ENCODE data around the gene GATA5. TPM values are rescaled to one million over a fixed set of nuclear protein-coding genes. Genes with fewer than 3 reads are reported as not detected.

GATA5 gene
- total and polyA plus RNA-seq, 10 of the 15 experiments (the other 5 are each of a cell fraction or from before 2014, with no cell fraction given) = not detected

DNA sequence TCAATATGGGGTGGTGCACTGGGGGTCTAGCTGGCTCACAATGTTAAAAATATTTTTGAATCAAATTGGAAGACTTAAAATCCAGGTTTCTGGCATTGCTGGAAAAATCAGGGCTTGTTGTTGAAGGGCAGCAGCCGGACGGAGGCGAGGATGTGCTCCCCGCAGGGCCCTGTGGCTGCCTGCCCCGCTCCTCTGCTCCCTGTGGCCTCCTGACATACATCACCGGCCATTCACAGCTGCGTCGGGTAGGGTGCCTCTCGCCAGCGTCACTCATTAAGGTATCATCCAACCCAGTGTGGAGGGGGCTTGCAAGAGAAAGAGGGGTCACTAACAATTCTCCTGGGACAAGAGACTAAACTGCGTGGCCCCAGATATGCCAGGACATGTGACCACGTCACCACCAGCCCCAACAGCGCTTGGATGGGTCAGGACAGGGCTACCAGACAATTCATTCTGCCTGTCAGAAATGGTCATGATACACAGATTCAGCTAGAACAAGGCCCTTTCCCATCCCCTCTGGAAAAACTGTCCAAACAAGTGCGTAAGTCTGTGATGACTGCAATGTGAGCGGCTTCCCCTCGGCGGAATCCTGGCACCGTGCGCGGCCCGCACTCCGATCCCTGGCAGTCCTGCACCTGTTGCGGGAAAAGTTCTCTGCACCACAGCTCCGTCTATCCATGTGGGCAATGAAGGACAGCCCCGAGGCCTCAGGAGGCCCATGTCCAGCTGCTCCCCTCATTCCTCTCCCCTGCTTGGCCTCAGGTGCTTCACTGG lies 12.0 kb downstream of the GATA5 start:
- WGBS (ENCODE audit: insufficient coverage, insufficient replicate concordance, low lambda C conversion rate, missing lambda C conversion rate) = 46% methylated on average over 25 of the region's 25 CpGs
- FAIRE-seq (no peak), ATAC-seq (no peak), DNase-seq (ENCODE audit: low read depth, low spot score) (no peak)
- Histone ChIP-seq H3K9ac (ENCODE audit: control insufficient read depth, insufficient read depth, low read length) (no peak overlapping the region), H3K79me2 (ENCODE audit: control insufficient read depth, insufficient read depth, low read length) (no peaks in the 10 kb centered on the region), H3K9me3 (replicated peaks; ENCODE audit: control insufficient read depth, insufficient read depth, low read length) (no peaks in the 10 kb centered on the region), H2AFZ (ENCODE audit: control insufficient read depth, low read depth, low read length) (no peak overlapping the region), H3K4me3 (no peak overlapping the region), H3K27ac (ENCODE audit: control insufficient read depth, insufficient read depth) (no peak overlapping the region), H3K4me2 (ENCODE audit: control insufficient read depth, insufficient read depth) (no peak overlapping the region), H3K36me3 (ENCODE audit: control insufficient read depth in 2 of 2, insufficient read depth in 2 of 2, low read length in 1 of 2) (no peaks in the 10 kb centered on the region), H4K20me1 (ENCODE audit: control insufficient read depth, insufficient read depth) (no peaks in the 10 kb centered on the region), H3K4me1 (ENCODE audit: control insufficient read depth, insufficient read depth, low read length) (no peaks in the 10 kb centered on the region), H3K27me3 (replicated peaks in 1 of 2; ENCODE audit: control insufficient read depth in 2 of 2, insufficient read depth in 2 of 2, low read length in 1 of 2) (no peaks in the 10 kb centered on the region)
- POLR2A ChIA-PET = no interaction called here
- CTCF ChIA-PET = no interaction called here
- RAD21 ChIA-PET (ENCODE audit: unreplicated experiment) = no interaction called here
- SMC1A ChIA-PET (ENCODE audit: uncharacterized antibody, unreplicated experiment) = no interaction called here
- intact Hi-C loops (cut with micrococcal nuclease; ENCODE audit: unreplicated experiment) = no loop called here
- BruUV-seq (replicated peaks) = no TSS peak
- in situ Hi-C loops (cut with MboI) = no loop called here
- TF ChIP-seq FOXK2 (IDR thresholded peaks at IDR 0.05) (no peak), TCF3 (IDR thresholded peaks at IDR 0.05; ENCODE audit: borderline replicate concordance, insufficient read depth, low read depth, low read length) (no peak), ZNF274 (IDR thresholded peaks at IDR 0.05; ENCODE audit: insufficient read depth, insufficient read length) (no peak), ZNF217 (IDR thresholded peaks at IDR 0.05) (no peak), TARDBP (IDR thresholded peaks at IDR 0.05; ENCODE audit: borderline replicate concordance) (no peak), WRNIP1 (IDR thresholded peaks at IDR 0.05; ENCODE audit: borderline replicate concordance, low read depth, low read length) (no peak), ASH2L (IDR thresholded peaks at IDR 0.05; ENCODE audit: borderline replicate concordance, low read depth) (no peak), NR2F1 (conservative IDR thresholded peaks at IDR 0.05) (no peak), MTA2 (IDR thresholded peaks at IDR 0.05; ENCODE audit: low read depth) (no peak), ETV6 (conservative IDR thresholded peaks at IDR 0.05 in 1 of 2, IDR thresholded peaks at IDR 0.05 in 1 of 2; ENCODE audit: borderline replicate concordance in 1 of 2, low read depth in 1 of 2) (no peak), SMC3 (IDR thresholded peaks at IDR 0.05; ENCODE audit: borderline replicate concordance, low read length) (no peak), CBFB (IDR thresholded peaks at IDR 0.05; ENCODE audit: low read depth) (no peak), POLR2AphosphoS5 (IDR thresholded peaks at IDR 0.05; ENCODE audit: low read length) (no peak), SMARCA5 (IDR thresholded peaks at IDR 0.05) (no peak), NFIC (IDR thresholded peaks at IDR 0.05; ENCODE audit: low read depth, low read length) (no peak), SIX5 (IDR thresholded peaks at IDR 0.05; ENCODE audit: low read depth, low read length, severe bottlenecking) (no peak)
